GM21360 (cell line): ENCODE data around the gene CCDC27.

Experiments
- ATAC-seq: cut with Tn5 transposase; IDR thresholded peaks from one replicate; pipeline ENCODE4 v1.9.1; 2021; ENCODE audit warnings: mild to moderate bottlenecking, moderate library complexity; ENCODE audit not compliant: unreplicated experiment

The CCDC27 gene

GRCh38 chr1:3774276-3774945 lies 22.2 kb downstream of the CCDC27 start:
- ATAC-seq = no peak

DNA sequence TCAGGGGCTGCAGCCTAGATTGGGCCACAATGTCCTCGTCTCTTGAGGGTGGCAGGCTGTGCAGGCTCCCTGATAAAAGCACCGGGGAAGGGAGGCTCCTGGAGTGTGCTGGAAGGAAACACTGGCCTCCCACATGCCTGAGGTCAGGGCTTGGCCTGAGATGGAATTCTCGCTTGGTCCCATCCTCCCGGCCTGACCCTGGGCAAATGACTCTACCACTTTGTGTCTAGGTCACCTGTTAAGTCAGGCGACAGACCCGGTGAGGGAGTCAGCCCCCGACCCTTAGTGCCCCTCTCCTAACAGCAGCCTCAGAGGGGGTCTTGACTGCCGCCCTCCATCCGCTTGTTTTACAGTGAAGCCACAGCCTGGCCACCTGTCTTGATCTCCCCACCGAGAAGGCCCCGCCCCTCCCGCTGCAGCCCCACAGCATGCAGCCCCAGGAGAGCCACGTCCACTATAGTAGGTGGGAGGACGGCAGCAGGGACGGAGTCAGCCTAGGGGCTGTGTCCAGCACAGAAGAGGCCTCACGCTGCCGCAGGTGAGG lies 22.8 kb downstream of the CCDC27 start:
- no peak for ATAC-seq

DNA sequence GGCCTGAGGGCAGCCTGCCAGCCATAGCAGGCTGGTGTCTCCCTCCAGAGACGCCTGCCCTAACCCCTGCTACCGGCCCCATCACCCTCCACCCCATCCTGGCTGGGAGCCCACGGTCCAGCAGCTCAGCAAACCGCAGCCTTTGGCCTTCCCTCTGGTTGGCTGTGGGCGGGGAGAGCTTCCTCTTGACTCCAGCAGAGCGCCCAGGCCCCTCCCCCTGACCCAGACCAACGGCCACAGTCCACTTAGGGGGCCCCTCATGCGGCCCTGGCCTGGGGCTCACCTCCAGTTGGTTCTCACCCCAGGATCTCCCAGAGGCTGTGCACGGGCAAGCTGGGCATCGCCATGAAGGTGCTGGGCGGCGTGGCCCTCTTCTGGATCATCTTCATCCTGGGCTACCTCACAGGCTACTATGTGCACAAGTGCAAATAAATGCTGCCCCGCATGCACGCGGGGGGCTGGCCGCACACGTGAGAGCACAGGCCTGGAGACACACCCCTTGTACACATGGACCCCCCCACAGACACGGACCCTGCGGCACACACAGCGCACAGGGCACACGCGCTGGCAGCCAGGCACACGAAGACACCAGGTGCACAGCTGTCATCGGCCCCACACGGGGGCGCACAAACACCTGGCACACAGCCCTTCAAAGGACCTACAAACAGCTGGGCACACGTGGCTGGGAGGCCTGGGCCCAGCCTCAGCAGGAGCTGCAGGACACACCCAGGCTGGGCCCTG lies 23.4 kb downstream of the CCDC27 start:
- peak; percentile 46 for ATAC-seq

DNA sequence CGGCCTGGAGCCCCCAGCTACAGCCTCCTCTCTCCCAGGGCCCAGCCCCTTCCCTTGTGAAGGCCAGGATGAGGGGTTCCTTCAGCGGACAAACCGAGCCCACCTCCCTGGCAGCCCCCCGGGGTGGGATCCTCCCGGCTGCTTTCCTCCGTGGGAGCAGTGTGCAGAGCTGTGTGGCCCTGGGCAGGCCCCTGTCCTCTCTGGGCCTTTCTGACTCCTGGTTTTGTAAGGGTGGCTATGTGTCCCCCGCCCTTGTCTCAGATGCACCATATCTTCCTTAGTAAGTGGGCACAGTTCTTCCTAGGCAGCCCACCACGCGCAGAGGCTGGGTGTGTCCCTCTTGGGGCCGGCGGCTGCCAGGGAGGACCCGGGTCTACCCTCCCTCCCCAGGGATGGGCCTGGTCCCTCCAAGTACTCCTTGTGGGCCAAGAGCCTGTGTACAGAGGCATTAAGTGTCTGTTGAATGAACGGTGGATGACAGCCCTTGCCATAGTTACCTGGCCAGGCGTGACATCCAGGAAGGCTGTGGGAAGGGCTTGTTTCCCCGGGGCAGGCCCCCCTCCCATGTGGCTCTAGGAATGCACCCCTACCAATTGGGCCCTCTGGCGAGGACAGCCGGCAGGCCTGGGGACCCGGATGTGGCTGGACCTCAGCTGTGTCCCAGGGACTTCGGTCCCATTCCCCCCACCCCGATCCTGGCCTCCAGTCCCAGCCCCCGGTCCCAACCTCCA lies 24.1 kb downstream of the CCDC27 start:
- ATAC-seq = no peak

DNA sequence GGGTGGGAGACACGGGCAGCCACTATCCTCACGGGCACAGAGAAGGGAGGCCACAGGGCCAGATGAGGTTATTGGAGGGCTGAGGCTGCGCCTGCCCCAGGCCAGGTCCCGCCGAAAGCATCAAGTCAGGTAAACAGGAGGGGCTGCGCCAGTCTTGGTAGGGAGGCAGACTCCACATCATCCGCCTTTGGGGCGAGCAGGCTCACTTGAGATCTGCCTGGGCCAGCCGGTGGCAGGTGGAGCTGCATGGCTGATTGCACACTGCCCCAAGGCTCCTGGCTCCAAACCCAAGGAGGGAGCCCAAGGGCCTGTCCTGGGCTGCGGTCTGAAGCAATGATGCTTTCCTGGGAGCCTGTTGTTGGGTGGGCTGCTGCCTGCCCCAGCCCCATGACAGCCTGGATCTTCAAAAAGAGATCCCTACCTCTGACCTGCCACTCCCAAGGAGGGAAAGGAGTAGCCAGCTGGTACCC lies 24.9 kb downstream of the CCDC27 start:
- no peak for ATAC-seq

DNA sequence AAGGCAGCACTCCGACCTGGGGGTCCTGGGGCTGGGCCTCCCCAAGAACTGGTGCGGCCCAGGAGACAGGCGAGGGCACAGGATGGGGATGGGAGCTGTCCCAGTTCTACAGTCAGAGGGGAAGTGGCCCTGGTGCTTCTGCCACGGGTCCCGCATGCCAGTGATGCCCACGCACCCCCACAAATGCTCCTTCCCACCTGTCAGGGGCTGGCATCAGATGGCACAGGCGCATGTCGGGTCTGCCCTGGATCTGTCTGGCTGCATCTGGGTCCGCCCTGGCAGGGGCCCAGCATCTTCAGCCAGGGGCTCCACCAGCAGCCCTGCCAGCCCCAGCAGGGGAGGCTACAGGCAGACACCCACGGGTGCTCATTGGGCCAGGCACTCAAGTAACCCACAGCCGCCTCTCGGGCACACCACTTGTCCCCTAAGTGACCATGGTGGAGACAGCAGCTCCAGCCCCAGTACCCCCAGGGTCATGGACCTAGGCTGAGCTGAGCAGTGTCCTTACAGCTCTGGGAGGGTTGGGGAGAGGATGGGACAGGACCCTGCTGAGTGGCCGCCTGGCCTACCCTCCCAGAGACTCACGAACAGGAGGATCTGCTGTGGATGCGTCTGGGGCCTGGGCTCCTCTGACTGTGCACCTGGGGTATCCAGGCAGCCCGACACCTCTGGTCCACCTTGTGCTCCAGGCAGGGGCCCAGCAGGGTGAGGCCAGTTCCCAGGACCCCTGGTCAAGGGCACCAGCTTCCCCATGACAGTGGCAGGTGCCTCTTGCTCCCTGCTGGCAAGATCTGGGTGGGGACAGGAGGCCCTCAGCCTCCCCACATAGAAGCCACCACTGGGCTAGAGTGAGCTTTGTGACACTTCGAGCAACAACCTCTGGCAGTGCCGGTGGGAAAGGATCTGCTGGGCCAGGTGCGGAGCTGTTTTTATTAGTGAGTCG lies 25.7 kb downstream of the CCDC27 start:
- ATAC-seq = no peak

DNA sequence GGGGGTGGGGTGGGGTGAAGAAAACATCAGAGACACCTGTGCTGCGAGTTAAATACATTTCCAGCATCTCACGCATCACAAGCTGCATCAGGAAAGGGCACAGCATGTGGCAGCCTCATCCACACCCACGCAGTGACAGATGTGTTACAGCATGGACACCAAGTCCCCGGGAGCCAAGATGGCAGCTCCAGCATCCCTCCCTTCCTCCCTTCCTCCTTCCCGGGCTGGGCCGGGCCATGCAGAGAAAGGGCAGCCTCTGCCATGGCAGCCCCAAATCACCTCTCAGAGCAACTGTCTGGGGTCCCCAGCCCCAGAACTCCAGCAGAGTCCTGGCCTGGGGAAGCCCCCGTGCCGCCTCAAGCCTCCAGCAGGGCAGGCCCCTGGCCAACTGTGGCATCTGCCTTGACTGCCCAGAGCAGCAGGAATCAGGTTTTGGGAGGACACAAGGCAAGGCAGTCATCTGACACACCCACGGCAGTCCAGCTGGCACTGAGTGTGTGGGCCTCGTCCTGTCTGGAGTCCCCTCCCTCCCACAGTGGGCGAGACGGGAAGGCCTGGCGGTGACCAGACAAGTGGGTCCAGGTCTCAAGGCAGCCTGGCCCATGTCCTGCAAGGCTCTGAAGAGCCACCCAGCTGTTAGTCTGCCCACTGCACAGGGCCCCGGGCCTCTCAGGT lies 26.5 kb downstream of the CCDC27 start:
- no peak for ATAC-seq

GRCh38 chr1:3779265-3779911 lies 27.1 kb downstream of the CCDC27 start:
- no peak for ATAC-seq

- no peak for ATAC-seq
These were observed 27.7 kb downstream of the CCDC27 start for GRCh38 chr1:3779912-3780416.

- ATAC-seq = no peak
These were observed 28.7 kb downstream of the CCDC27 start for GRCh38 chr1:3780901-3781300.

- no peak for ATAC-seq
These were observed 31.6 kb downstream of the CCDC27 start for GRCh38 chr1:3783651-3784474.

DNA sequence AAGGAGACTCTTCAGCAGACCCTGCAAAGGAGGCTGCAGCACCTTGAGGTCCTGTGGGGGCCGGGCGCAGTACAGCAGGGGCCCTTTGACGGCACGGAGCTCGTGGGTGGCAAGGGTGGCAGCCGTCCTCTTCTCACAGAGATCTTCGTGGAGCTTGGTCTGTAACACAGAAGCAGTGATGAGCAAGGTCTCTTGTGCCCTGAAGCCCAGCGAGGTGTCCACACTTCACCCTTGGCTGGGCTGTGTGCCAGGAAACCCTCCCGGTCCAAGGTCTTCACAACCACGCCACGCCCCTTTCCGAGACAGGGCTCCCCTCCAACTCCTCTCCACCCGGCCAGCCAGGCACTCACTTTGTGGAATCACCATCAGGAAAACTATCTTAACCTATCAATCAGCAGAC lies 32.8 kb downstream of the CCDC27 start:
- ATAC-seq = no peak

GRCh38 chr1:3785456-3786157 lies 33.4 kb downstream of the CCDC27 start:
- ATAC-seq = no peak

- no peak for ATAC-seq
These were observed 34.5 kb downstream of the CCDC27 start for GRCh38 chr1:3786468-3787348.

- ATAC-seq = no peak
These were observed 35.1 kb downstream of the CCDC27 start for GRCh38 chr1:3787349-3787715.

DNA sequence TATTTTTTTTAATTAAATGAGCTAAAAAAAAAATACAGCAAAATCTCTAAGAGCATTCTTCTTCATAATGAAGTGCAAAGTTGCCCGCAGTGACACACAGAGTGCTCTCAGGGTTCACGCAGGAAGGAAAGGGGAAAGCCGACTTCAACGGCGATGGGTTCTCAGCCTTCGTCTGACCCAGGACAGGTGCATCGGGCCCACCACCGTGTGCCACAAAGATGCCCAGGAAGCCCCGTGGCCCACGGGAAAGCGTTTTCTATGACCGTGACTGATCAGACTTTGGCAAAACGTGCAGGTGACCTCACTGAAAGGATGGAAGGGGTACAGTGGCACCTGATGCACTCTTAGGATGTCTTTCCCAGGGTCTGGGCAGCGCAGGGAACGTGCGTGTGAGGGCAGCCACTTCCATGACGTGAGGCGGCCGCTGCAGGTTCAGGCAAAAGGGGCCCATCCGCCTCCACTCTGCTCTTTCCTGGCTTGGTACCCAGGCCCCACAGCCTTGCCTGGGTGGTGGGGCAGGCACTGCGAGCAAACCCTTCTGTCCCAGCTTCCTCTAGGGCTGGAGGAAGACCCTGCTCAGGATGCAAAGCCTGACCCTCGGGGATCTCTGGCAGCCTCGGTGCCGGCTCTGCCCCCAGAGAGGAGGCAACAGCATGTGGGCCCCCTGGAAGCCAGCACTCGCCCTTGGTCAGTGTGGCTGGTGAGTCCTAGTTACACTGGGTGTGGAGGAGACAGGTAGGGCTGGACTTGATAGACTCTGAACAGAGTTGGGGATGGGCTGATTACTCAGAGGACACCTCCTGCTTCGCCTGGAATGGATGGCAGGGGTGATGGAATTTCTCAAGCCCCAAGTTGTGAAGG lies 35.7 kb downstream of the CCDC27 start:
- no peak for ATAC-seq
